Neural cell (in vitro differentiated cells): ENCODE results near the gene PFKM.

Experiments
- CTCF ChIP-seq: fragments of 450-650 bp; IDR thresholded peaks from 2 replicates; pipeline ENCODE4 v1.5.1; 2014; ENCODE audit warnings: antibody characterized with exemption, mild to moderate bottlenecking, moderate library complexity; ENCODE audit not compliant: poor library complexity, severe bottlenecking
- EP300 ChIP-seq: fragments of 450-650 bp; conservative IDR thresholded peaks from 2 replicates; pipeline ENCODE4 v1.6.1; 2014; ENCODE audit warnings: antibody characterized with exemption, mild to moderate bottlenecking, moderate library complexity; ENCODE audit not compliant: poor library complexity, severe bottlenecking
- EZH2 ChIP-seq: fragments of 200-600, 300-800 bp; shearing (Covaris generic), sonication (generic); IDR thresholded peaks from 2 replicates; pipeline ENCODE4 v1.6.1; 2014; ENCODE audit warnings: antibody characterized with exemption, low read length, borderline replicate concordance, mild to moderate bottlenecking; ENCODE audit not compliant: insufficient read depth, poor library complexity, severe bottlenecking
- POLR2AphosphoS5 ChIP-seq: IDR thresholded peaks from 2 replicates; pipeline ENCODE4 v1.6.1; 2012

- TF ChIP-seq CTCF = no peak
- no peak for TF ChIP-seq EZH2
- TF ChIP-seq POLR2AphosphoS5 = no peak
- no peak for TF ChIP-seq EP300
These were observed 44.1 kb downstream of the PFKM start for GRCh38 chr12:48163150-48163747.
